HL-60/S4 treated with retinoic acid at 250 ng/mL for 4 days and 3 days (cell line): ENCODE data around the gene MAGI1.

ENCODE experiments used
- in situ Hi-C: fragments of 300-500 bp; cut with MboI; formaldehyde crosslinking; loops from 2 replicates; pipeline ENCODE4 v1.7.0; 2022; ENCODE audit warnings: low sequenced_read_pairs

Gene MAGI1

DNA sequence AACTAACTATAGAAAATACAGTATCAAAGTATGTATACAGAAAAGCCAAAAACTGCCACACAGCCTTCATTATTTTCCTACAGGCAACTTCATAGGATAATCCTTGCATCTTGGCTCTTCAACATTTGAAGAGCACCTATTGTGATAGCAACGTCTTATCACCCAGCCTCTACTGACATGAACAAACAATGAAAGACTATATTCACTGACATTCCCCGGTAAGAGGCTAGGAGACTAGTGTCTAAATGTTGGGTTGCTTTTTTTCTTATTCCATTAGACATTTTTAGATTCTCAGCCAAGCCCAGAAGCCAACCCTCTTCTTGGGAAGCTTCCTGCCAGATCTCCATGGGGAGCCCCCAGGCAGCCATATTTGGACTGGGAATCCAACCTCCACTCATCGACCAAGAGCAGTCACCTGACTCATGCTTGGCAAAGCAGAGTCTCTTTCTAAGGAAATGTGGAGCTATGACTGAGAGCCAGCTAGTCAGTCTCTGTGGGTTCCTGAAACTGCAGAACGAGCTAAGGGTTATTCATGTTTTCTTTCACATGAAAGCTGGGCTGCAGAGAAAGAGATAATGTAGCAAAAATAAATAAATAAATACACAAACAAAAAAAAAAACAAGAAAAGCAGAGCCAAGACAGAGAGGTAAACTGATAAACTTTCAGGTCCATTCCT is 227.5 kb downstream of the MAGI1 start:
- in situ Hi-C loops, result no loop called here

GRCh38 chr3:65810302-65810701 is 228.4 kb downstream of the MAGI1 start:
- in situ Hi-C loops, result no loop called here

DNA sequence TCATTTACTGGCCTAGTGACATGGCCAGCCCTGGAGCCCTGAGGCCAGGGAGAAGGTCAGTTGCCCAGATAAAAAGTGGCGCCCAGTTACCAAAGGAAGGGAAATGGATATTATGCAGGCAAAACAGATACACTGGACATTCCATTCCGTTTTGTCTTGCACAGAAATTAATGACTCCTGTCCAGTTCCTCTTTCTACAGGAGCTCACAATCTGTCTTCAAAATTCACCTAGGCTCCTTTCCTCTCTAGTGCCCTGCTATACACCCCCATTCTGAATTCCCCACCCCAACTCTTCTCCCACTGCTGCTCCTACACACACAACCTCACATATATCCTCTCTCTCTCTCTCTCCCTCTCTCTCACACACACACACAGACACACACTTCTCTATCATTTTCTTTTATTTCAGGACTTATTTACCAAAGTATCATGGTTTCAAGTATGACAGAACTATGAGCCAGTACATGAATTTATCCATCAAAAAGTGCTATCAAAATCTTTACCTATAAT is 229.0 kb downstream of the MAGI1 start:
- in situ Hi-C loops, result no loop called here

- in situ Hi-C loops, result no loop called here
These were observed 229.9 kb downstream of the MAGI1 start for GRCh38 chr3:65808824-65809223.

GRCh38 chr3:65808407-65808806 is 230.3 kb downstream of the MAGI1 start:
- in situ Hi-C loops, result no loop called here

GRCh38 chr3:65807225-65807624 is 231.5 kb downstream of the MAGI1 start:
- in situ Hi-C loops, result no loop called here

- in situ Hi-C loops, result no loop called here
These were observed 232.1 kb downstream of the MAGI1 start for GRCh38 chr3:65806600-65806999.

DNA sequence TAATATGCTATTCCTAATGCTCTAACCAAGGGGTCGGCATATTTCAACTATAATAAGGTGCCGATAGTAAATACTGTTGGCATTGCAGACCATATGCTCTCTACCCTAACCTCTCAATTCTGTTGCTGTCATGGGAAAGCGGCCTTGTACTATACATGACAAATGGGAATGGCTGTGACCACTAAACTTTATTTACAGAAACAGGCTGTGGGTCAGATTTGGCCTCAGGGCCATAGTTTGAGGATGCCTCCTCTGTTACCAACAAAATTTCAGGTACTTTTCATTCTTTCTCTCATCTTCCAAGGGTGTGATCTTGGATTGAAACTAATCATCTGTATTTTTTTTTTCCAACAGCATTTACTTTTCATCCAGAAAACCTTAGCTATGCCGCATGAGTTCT is 242.0 kb downstream of the MAGI1 start:
- in situ Hi-C loops, result no loop called here

GRCh38 chr3:65795166-65795565 is 243.6 kb downstream of the MAGI1 start:
- in situ Hi-C loops, result no loop called here

- in situ Hi-C loops, result no loop called here
These were observed 245.1 kb downstream of the MAGI1 start for GRCh38 chr3:65793495-65794200.

- in situ Hi-C loops, result no loop called here
These were observed 250.3 kb downstream of the MAGI1 start for GRCh38 chr3:65788461-65788860.

- in situ Hi-C loops, result no loop called here
These were observed 250.9 kb downstream of the MAGI1 start for GRCh38 chr3:65787827-65788226.

GRCh38 chr3:65787340-65787739 is 251.4 kb downstream of the MAGI1 start:
- in situ Hi-C loops, result no loop called here

DNA sequence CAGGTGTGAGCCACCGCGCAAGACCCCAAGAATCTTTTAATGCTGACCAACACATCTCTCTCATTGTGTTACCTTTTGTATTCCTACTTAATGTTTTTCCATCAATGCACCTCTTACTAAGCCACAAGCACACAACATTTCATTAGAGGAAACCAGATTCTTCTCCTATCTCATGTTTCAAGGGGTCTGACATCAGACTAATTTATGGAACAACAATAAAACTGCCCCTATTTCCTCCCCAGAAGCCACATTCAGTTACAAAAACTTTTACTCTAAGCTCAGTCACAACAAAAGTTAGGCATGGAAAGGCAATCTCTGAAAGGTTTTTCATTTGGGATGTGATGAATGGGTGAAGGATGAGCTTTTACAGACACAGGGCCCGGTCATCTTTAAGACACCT is 251.8 kb downstream of the MAGI1 start:
- in situ Hi-C loops, result no loop called here

- in situ Hi-C loops, result no loop called here
These were observed 253.6 kb downstream of the MAGI1 start for GRCh38 chr3:65785065-65785645.

DNA sequence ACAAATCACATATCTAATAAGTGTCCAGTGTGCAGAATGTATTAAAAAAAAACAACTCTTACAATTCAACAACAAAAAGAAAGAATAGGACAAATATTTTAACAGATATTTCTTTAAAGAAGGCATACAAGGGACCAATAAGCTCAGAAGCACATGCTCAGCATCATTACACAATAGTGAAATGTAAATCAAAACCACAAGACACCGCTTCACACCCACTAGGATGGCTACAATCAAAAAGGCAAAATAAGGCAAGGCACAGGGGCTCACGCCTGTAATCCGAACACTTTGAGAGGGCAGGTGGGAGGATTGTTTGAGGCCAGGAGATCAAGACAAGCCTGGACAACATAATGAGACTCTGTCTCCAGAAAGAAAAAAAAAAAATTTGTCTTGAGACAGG is 255.6 kb downstream of the MAGI1 start:
- in situ Hi-C loops, result no loop called here

DNA sequence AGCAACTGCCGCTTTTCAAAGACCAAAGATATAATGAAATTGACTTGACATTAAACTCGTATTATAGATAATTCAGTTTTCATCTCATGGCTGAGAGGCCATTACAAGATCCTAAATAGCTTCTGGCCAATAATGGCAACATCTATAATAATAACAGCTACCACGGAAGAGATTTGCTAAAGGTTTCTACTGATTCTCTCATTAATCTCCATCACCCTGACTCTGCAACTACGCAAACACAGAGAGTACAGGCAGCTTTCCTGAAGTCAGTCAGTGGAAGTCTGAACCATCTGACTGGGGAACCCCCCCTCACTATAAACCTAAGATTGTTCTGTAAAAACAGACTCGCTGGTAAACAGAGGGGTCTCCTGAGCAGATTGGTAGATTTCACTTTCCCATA is 257.1 kb downstream of the MAGI1 start:
- in situ Hi-C loops, result no loop called here

- in situ Hi-C loops, result no loop called here
These were observed 259.3 kb downstream of the MAGI1 start for GRCh38 chr3:65779390-65779789.

- in situ Hi-C loops, result no loop called here
These were observed 259.8 kb downstream of the MAGI1 start for GRCh38 chr3:65778968-65779367.

- in situ Hi-C loops, result no loop called here
These were observed 261.7 kb downstream of the MAGI1 start for GRCh38 chr3:65777050-65777449.

DNA sequence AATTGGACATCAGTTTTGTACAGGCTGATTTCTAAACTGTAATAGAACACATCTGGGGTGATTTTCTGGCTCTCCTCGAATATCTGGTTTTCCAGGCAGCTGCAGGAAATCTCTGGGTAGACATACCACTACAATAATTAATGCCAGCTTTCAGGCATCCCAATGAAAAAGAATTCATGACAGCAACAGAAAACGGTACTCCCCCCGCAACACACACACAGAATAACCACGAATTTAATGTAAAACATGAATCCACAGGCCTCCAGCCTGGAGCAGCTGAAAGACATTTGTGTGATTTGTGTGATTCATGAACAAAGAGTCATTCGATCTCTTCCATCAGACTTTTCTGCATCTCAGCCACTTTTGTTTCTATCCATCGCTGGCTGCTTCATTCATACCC is 262.2 kb downstream of the MAGI1 start:
- in situ Hi-C loops, result no loop called here

- in situ Hi-C loops, result no loop called here
These were observed 262.6 kb downstream of the MAGI1 start for GRCh38 chr3:65776081-65776480.
